HG03060 (cell line): ENCODE measurements around the gene MTRF1.
"Not testable (repeated sequence)": the region's sequence is repeated elsewhere in the genome, so short reads cannot be mapped to it uniquely, and the experiment has no call there.

Source experiments
- ATAC-seq: cut with Tn5 transposase; IDR thresholded peaks from one replicate; pipeline ENCODE4 v1.9.1; 2021; ENCODE audit warnings: low read depth, moderate number of reproducible peaks; ENCODE audit not compliant: unreplicated experiment

The MTRF1 gene

GRCh38 chr13:41284512-41285288 is 21.3 kb upstream of the MTRF1 start:
- no peak for ATAC-seq

- ATAC-seq = no peak
Observed at GRCh38 chr13:41282129-41282571, 18.8 kb upstream of the MTRF1 start.

GRCh38 chr13:41279156-41279555 is 15.8 kb upstream of the MTRF1 start:
- not testable (repeated sequence) for ATAC-seq

- ATAC-seq = no peak
Observed at GRCh38 chr13:41276824-41277223, 13.4 kb upstream of the MTRF1 start.

- no peak for ATAC-seq
Observed at GRCh38 chr13:41274881-41275280, 11.5 kb upstream of the MTRF1 start.

- ATAC-seq = no peak
Observed at GRCh38 chr13:41273831-41274441, 10.6 kb upstream of the MTRF1 start.

- no peak for ATAC-seq
Observed at GRCh38 chr13:41271456-41272285, 8.3 kb upstream of the MTRF1 start.

GRCh38 chr13:41268764-41269163 is 5.4 kb upstream of the MTRF1 start:
- no peak for ATAC-seq

GRCh38 chr13:41267106-41267505 is 3.7 kb upstream of the MTRF1 start:
- ATAC-seq = no peak

GRCh38 chr13:41259875-41260501 is 3.4 kb downstream of the MTRF1 start:
- ATAC-seq = no peak

- no peak for ATAC-seq
Observed at GRCh38 chr13:41257535-41257934, 5.8 kb downstream of the MTRF1 start.

- no peak for ATAC-seq
Observed at GRCh38 chr13:41254902-41255301, 8.5 kb downstream of the MTRF1 start.

- no peak for ATAC-seq
Observed at GRCh38 chr13:41250993-41251392, 12.4 kb downstream of the MTRF1 start.

GRCh38 chr13:41246969-41247680 is 16.3 kb downstream of the MTRF1 start:
- ATAC-seq = no peak

GRCh38 chr13:41244556-41244955 is 18.8 kb downstream of the MTRF1 start:
- ATAC-seq = no peak

- no peak for ATAC-seq
Observed at GRCh38 chr13:41241626-41242025, 21.8 kb downstream of the MTRF1 start.

- ATAC-seq = no peak
Observed at GRCh38 chr13:41236369-41236768, 27.0 kb downstream of the MTRF1 start.

- ATAC-seq = no peak
Observed at GRCh38 chr13:41232578-41233480, 30.5 kb downstream of the MTRF1 start.

GRCh38 chr13:41231786-41232185 is 31.6 kb downstream of the MTRF1 start:
- ATAC-seq = no peak
